B cell (primary cell): ENCODE data around the gene ABI3BP. TPM values are rescaled to one million over a fixed set of nuclear protein-coding genes. Genes with fewer than 3 reads are reported as not detected.

Source experiments
- ATAC-seq: fragments of 200-7000 bp; cut with Tn5 transposase; one replicate; pipeline ENCODE4 v1.10.0; 2021; ENCODE audit warnings: low read depth, mild to moderate bottlenecking, moderate number of reproducible peaks, moderate library complexity
- CTCF ChIA-PET: fragments of 350-600 bp; sonication (Branson Sonifier 250); formaldehyde crosslinking; loops from one replicate; lab custom pipeline; 2021; ENCODE audit warnings: antibody characterized with exemption, inconsistent platforms; lab: Charles Lee
- POLR2A ChIA-PET: fragments of 350-600 bp; sonication (Branson Sonifier 250); formaldehyde crosslinking; loops from one replicate; lab custom pipeline; 2021; ENCODE audit warnings: antibody characterized with exemption; lab: Charles Lee
- DNase-seq: peaks from one replicate; pipeline ENCODE4 v3.0.0; 2013
- H2AFZ ChIP-seq: 2 replicates; pipeline ENCODE4 v1.6.1; 2012; ENCODE audit warnings: mild to moderate bottlenecking, low read depth, low read length; ENCODE audit not compliant: insufficient read depth, poor library complexity, severe bottlenecking
- H3K27ac ChIP-seq, 2 donors: 1 replicate in 1 of 2; 2 replicates in 1 of 2; pipeline ENCODE4 v1.5.1; 2012 to 2013; ENCODE audit warnings: low read length in 2 of 2, mild to moderate bottlenecking in 2 of 2, moderate library complexity in 1 of 2
- H3K27me3 ChIP-seq, 4 experiments: fragments of 200-600 bp in 1 of 4; sonication (generic) in 1 of 4; replicated peaks in 1 of 4; 1 replicate in 2 of 4; 2 replicates in 2 of 4; pipeline versions ENCODE4 v1.6.1 to v1.7.0; 2013 to 2016; ENCODE audit warnings: low read length in 3 of 4, mild to moderate bottlenecking in 2 of 4, mixed read lengths in 1 of 4, moderate library complexity in 1 of 4; ENCODE audit not compliant: insufficient read depth in 4 of 4, control insufficient read depth in 3 of 4; ENCODE audit errors: control extremely low read depth in 1 of 4
- H3K36me3 ChIP-seq, 2 experiments: replicated peaks in 1 of 2; 1 replicate in 1 of 2; 2 replicates in 1 of 2; pipeline versions ENCODE4 v1.6.1 to v1.7.1; 2013; ENCODE audit warnings: low read length in 1 of 2; ENCODE audit not compliant: insufficient read depth in 2 of 2, control insufficient read depth in 1 of 2; ENCODE audit errors: control extremely low read depth in 1 of 2, extremely low read depth in 1 of 2
- H3K4me1 ChIP-seq, 2 donors: fragments of 200-600 bp in 1 of 2; sonication (generic) in 1 of 2; 1 replicate in 1 of 2; 2 replicates in 1 of 2; pipeline versions ENCODE4 v1.5.1 to v1.6.1; 2013 to 2017; ENCODE audit warnings: low read length in 2 of 2; ENCODE audit not compliant: control insufficient read depth in 2 of 2, insufficient read depth in 2 of 2
- H3K4me2 ChIP-seq: replicated peaks from 2 replicates; pipeline ENCODE3; 2012; ENCODE audit warnings: mild to moderate bottlenecking, low read depth, low read length; ENCODE audit not compliant: poor library complexity, severe bottlenecking
- H3K4me3 ChIP-seq, 5 experiments: fragments of 200-600 bp in 1 of 5; sonication (generic) in 1 of 5; 1 replicate in 3 of 5; 2 replicates in 2 of 5; pipeline versions ENCODE4 v1.5.1 to v1.7.0; 2011 to 2016; ENCODE audit warnings: low read length in 4 of 5, mild to moderate bottlenecking in 4 of 5, low read depth in 2 of 5, control low read depth in 1 of 5, moderate library complexity in 1 of 5; ENCODE audit not compliant: insufficient read depth in 1 of 5; ENCODE audit errors: control extremely low read depth in 1 of 5, extremely low read depth in 1 of 5
- H3K79me2 ChIP-seq: fragments of 200-600 bp; sonication (generic); one replicate; pipeline ENCODE4 v1.6.0; 2016; ENCODE audit warnings: low read length; ENCODE audit not compliant: control insufficient read depth, insufficient read depth
- H3K9ac ChIP-seq: fragments of 200-600 bp; sonication (generic); 2 replicates; pipeline ENCODE4 v1.6.1; 2017; ENCODE audit warnings: mild to moderate bottlenecking, low read length, moderate library complexity
- H3K9me3 ChIP-seq, 3 donors: one replicate each; pipeline versions ENCODE4 v1.6.1 to v1.7.1; 2013; ENCODE audit warnings: low read length in 2 of 3; ENCODE audit not compliant: control insufficient read depth in 2 of 3, insufficient read depth in 1 of 3; ENCODE audit errors: control extremely low read depth in 1 of 3
- H4K20me1 ChIP-seq: 2 replicates; pipeline ENCODE4 v1.6.0; 2012; ENCODE audit warnings: mild to moderate bottlenecking, low read length; ENCODE audit not compliant: insufficient read depth, control insufficient read depth, poor library complexity, severe bottlenecking
- H3K27ac Mint-ChIP-seq: one replicate; pipeline ENCODE4 v1.8.0; 2021; ENCODE audit warnings: mixed read lengths
- H3K27me3 Mint-ChIP-seq: one replicate; pipeline ENCODE4 v1.8.0; 2021; ENCODE audit warnings: mixed read lengths
- H3K4me1 Mint-ChIP-seq: one replicate; pipeline ENCODE4 v1.8.0; 2021; ENCODE audit warnings: mixed read lengths
- H3K4me3 Mint-ChIP-seq: one replicate; pipeline ENCODE4 v1.8.0; 2021; ENCODE audit warnings: mixed read lengths
- H3K9me3 Mint-ChIP-seq: one replicate; pipeline ENCODE4 v1.8.0; 2022; ENCODE audit warnings: mixed read lengths; ENCODE audit not compliant: insufficient read depth
- CTCF ChIP-seq: fragments of 200-600 bp; IDR thresholded peaks from one replicate; pipeline ENCODE4 v1.8.0; 2022; ENCODE audit warnings: antibody characterized with exemption, mild to moderate bottlenecking
- EZH2 ChIP-seq: IDR thresholded peaks from 2 replicates; pipeline ENCODE4 v1.6.1; 2012; ENCODE audit warnings: borderline replicate concordance, low read depth, mild to moderate bottlenecking, moderate library complexity, low read length; ENCODE audit not compliant: insufficient read depth, poor library complexity, severe bottlenecking
- WGBS: methylation state at CpG from one replicate; pipeline ENCODE4 v1.1.5; 2013; ENCODE audit warnings: missing lambda C conversion rate; ENCODE audit not compliant: insufficient coverage; 5-methylcytosine and 5-hydroxymethylcytosine counted together
- intact Hi-C: fragments of 100-400 bp; cut with micrococcal nuclease; formaldehyde crosslinking; loops from one replicate; pipeline ENCODE4 v1.10.0; 2022
- polyA plus RNA-seq: library from polyadenylated mRNA; depleted of rRNA; stranded (reverse); fragments of >200 nt; gene quantifications from 2 replicates; pipeline ENCODE4 v1.2.3, GENCODE V29; 2012
- total RNA-seq, 2 donors: library from RNA; stranded (reverse); fragments of 120-200 nt in 1 of 2; gene quantifications; 1 replicate in 1 of 2; 2 replicates in 1 of 2; pipeline versions ENCODE4 v1.2.3 to v1.2.4, GENCODE V29; 2013 to 2022

Gene ABI3BP
- total and polyA plus RNA-seq, 2 donors (not counting 1 experiment from before 2014, with no cell fraction given): not detected

- DNase-seq (no peak), ATAC-seq (no peak)
- peaks cover 8 to 14% of the 10 kb centered on the region in 2 donors for H3K4me1 ChIP-seq
- no peak overlapping the region for H3K9ac ChIP-seq
- POLR2A ChIA-PET: no interaction called here
- intact Hi-C loops: no loop called here
- no peak overlapping the region for H3K4me2 ChIP-seq
- Mint-ChIP-seq H3K27ac (no peak overlapping the region), H3K27me3 (no peaks in the 10 kb centered on the region), H3K4me3 (no peak overlapping the region), H3K4me1 (peaks cover 43% of the 10 kb centered on the region), H3K9me3 (no peaks in the 10 kb centered on the region)
- no peaks in the 10 kb centered on the region for H3K27me3 ChIP-seq
- H3K9me3 ChIP-seq: no peaks in the 10 kb centered on the region
- peaks cover 42% of the 10 kb centered on the region for H4K20me1 ChIP-seq
- no peak overlapping the region for H2AFZ ChIP-seq
- H3K27ac ChIP-seq: no peak overlapping the region
- peaks cover 7 to 31% of the 10 kb centered on the region in 2 experiments for H3K36me3 ChIP-seq
- H3K4me3 ChIP-seq: no peak overlapping the region
- H3K79me2 ChIP-seq: peaks cover 81% of the 10 kb centered on the region
- CTCF ChIA-PET: no interaction called here
- no peak for TF ChIP-seq EZH2
- no peak for TF ChIP-seq CTCF
Observed at GRCh38 chr3:100715176-100715575, 278.0 kb downstream of the ABI3BP start.

- 35% methylated on average over 8 of the region's 8 CpGs for WGBS
Observed at GRCh38 chr3:100710261-100710968, 282.8 kb downstream of the ABI3BP start.

More at GRCh38 chr3:100710261-100710968, 282.8 kb downstream of the ABI3BP start:
- Histone ChIP-seq H3K4me1 (peaks cover 19 to 21% of the 10 kb centered on the region in 2 donors), H3K27me3 (peaks cover 0 to 16% (median 7%) of the 10 kb centered on the region in 4 experiments), H3K9me3 (no peaks in the 10 kb centered on the region), H3K4me3 (peak overlapping the region; percentile 47 to 84 (median 74)), H4K20me1 (peaks cover 12% of the 10 kb centered on the region), H3K9ac (peak overlapping the region; percentile 86), H3K27ac (peak overlapping the region; percentile 76 to 90), H3K4me2 (peak overlapping the region; percentile 79), H3K36me3 (peaks cover 5 to 15% of the 10 kb centered on the region in 2 experiments), H2AFZ (peak overlapping the region; percentile 48), H3K79me2 (peaks cover 71% of the 10 kb centered on the region)
- Mint-ChIP-seq H3K4me1 (peaks cover 42% of the 10 kb centered on the region), H3K9me3 (no peaks in the 10 kb centered on the region), H3K27ac (peak overlapping the region; percentile 83), H3K4me3 (peak overlapping the region; percentile 70), H3K27me3 (peaks cover 15% of the 10 kb centered on the region)
- ChIA-PET POLR2A (no interaction called here), CTCF (interaction anchor here (0.9 to 1.1 kb wide), 2 partner anchors 864 to 879 kb away, joined by 4 to 6 read pairs; no protein-coding TSS in a partner anchor)
- peak; percentile 58 for DNase-seq
- intact Hi-C loops: no loop called here
- no peak for ATAC-seq
- no peak for TF ChIP-seq EZH2
- peak; percentile 36 for TF ChIP-seq CTCF
